Anterior cingulate cortex (tissue), 58 donors: ENCODE measurements around the gene GNAS.
A peak's percentile ranks its signal among the peaks of the same experiment; 100 is the strongest.
"Not testable (repeated sequence)": the region's sequence is repeated elsewhere in the genome, so short reads cannot be mapped to it uniquely, and the experiment has no call there.

Source experiments
- DNase-seq, 58 donors: peaks; one replicate each; lab custom pipeline; 2025; lab: John Stamatoyannopoulos, UW

The GNAS gene

DNA sequence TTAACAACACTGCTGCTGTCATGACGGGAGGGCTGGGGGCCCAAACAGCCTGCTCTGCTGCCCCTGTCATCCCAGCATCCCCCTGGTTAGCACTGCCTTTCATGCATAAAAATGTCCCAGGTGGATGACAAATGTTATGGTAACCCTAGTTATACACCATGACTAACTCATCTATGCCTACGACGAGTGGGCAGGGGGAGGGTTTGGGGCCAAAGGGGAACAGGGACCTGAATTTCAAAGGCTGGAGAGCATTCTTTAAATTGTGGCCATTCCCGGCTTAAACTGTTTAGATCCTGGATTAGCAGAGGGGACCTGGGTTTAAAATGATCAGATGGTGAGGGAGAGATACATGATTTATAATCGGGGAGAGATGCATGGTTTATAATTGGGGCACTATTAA is 26.2 kb upstream of the GNAS start:
- no peak for DNase-seq

DNA sequence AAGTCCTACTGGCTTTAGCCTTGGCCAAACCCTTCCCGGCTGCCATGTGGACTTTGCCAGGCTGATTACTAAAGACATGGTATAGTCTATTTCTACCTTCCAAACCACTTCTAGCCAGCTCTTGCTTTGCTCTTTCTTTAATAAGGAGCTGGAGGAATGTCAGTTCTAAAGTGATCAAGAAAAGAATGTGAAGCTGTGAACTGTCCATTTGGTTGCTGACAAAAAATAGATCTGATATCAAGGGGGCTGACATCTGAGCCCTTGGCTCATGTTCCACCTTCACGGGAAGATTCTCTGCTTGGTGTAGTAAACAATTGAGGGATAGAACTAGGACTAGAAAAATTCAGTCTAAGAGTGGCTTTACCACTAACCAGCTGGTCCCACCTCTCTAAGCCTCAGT is 24.4 kb upstream of the GNAS start:
- no peak for DNase-seq

DNA sequence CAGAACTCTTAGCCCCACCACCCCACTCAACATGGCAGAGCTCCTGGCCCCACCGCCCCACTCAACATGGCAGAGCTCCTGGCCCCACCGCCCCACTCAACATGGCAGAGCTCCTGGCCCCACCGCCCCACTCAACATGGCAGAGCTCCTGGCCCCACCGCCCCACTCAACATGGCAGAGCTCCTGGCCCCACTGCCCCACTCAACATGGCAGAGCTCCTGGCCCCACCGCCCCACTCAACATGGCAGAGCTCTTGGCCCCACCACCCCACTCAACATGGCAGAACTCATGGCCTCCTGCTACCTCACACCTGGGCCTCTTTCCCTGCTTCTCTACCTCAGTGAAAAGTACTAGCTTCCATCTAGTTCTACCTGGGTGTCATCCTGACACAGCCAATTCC is 23.7 kb upstream of the GNAS start:
- not testable (repeated sequence) for DNase-seq

DNA sequence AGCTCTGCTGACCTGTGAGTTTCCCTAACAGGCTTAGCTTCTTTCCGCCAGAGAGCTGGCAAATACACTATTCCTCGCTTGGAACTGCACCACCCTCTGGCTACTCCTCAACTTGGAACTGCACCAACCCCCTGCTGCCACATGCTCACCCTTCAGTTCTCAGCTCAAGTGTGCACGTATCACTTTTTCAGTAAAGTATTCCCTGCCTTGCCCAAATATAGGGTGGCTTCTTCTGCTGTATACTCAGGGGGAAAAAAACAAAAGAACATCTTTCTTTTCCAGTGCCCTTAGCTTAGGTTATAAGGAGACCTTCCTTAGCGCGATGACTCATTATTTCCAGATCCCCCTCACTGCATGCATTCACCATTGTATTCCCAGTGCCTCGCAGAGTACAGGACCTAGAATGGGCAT is 23.0 kb upstream of the GNAS start:
- peak in 27 of 58 donors; percentile 2 to 55 (median 17) for DNase-seq

DNA sequence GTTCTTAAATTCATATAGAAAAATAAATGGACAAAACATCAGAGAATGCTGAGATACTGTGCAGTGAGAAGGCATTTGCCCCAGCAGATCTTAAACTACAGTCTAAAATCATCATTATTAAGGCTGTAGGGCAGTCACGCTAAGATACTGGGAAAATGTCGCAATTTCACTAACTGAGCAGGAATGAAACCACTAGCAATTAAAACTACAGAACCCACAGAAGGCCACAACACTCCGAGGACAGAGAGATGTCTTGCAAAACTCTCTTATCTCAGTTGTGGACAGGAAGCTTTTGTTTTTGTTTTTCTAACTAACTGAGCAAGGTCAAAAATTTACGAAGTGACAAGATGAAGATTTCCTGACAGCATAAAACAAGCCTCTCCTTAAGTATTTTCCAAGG is 20.1 kb upstream of the GNAS start:
- no peak for DNase-seq

DNA sequence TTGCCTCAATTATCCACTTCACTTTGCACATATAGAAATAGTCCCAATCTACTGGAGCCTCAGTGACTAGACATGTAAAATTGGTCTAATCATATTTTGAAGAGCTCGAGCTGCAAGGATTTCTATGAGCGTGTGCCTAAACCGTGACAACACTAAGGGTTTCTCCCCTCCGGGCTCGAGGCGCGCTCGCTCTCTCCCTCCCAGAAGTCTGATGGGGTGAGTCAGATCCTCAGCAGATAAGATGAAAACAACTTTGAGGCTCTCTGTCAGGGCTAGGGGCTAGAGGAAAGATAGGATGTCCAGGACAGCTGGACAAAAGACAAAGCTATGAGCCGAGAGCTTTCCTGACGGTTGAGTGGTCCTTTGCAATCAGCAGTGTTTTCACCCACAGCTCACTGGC is 18.6 kb upstream of the GNAS start:
- no peak for DNase-seq

DNA sequence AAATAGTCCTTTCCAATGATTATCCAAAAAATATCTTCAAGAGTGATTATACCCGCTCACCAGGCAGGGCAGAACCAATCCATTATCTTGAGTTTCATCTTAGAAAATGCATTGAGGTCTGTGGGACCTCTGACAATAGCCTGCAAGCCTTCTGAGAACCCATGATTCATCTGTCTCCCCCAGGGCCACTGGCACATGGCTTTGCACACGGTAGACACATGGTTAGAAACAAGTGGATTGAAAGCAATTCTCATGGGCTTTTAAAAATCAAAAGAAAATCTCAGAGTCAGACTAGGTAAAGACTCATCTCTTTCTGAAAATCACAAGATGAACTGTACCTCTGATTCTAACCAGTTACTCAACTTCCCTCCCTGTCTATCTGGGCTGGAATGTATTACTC is 17.3 kb upstream of the GNAS start:
- DNase-seq = no peak

DNA sequence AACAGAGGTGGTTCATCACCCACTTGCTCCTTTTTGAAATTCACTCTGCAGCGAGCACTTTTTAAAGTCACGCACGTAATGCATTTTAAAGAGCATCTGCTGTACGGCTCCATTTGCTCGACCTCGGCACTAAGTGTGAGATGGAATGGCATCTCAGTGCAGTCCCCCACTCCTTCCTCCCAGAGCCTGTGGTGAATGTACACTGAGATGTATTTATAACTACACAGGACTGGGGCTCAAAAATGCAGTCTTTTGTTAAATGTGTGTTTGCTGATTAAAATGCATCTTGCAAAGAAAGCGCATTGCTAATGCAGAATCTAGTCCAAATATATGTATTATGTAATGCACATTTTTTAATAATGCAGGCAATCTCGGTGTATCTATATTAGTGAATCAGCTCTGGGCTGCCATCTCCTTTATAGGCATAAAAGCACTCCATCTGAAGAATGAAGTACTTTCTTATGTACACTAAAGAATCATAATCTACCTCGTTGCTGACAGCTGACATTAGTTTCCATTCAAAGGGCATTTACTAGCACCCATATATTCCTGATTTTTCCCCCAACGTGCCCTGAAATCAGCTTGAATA is 15.8 kb upstream of the GNAS start:
- DNase-seq = no peak

DNA sequence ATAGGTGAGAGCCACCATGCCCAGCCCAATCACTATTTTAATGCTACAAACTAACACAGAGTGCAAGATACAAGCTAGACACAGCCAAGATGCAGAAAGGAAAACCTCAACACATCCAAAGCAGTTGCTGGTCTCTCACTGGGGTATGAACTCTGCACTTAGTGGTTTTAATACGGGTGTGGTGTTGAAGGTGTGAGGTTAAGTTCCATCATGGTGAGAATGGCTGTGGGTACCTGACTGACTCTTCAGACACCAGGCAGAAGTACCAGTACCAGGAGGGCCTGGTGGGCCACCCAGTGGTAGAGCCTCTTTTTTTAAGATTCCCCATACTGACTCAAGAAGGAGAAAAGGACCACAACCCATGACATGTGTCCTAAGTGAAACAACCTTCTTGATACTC is 14.8 kb upstream of the GNAS start:
- no peak for DNase-seq

DNA sequence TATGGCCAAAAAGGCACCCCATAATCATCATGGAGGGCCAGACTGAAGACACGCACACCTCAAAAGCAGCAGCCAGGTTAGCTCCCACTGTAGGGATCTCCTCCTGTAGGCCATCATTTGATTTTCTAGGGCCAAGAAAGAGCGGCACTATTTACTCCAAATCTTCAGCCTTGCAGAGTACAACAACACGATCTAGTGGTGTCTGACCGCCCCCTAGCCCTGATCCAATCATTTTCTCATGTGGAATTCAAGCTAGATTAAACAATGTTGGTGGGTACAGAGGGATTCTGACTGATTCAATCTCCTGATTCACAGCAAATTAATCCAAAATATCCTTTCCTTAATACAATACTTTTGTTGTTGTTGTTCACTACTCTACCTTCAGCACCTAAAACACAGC is 14.3 kb upstream of the GNAS start:
- DNase-seq = no peak

DNA sequence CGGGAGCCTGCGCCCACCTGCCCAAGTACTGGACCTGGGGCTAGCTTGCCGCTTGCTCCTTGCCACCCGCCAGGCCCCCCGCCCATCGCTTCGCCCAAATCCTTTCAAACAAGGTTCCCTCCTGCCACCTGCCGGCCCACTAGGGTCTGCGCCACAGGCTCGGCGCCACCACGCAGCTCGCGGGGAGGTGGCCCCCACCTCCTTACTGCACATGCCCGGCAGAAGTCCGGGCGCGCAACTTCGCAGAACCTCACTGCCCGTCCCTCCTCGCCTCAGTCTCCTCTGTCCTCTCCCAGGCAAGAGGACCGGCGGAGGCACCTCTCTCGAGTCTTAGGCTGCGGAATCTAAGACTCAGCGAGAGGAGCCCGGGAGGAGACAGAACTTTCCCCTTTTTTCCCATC is 13.0 kb upstream of the GNAS start:
- DNase-seq = peak in 19 of 58 donors; percentile 3 to 51 (median 16)

DNA sequence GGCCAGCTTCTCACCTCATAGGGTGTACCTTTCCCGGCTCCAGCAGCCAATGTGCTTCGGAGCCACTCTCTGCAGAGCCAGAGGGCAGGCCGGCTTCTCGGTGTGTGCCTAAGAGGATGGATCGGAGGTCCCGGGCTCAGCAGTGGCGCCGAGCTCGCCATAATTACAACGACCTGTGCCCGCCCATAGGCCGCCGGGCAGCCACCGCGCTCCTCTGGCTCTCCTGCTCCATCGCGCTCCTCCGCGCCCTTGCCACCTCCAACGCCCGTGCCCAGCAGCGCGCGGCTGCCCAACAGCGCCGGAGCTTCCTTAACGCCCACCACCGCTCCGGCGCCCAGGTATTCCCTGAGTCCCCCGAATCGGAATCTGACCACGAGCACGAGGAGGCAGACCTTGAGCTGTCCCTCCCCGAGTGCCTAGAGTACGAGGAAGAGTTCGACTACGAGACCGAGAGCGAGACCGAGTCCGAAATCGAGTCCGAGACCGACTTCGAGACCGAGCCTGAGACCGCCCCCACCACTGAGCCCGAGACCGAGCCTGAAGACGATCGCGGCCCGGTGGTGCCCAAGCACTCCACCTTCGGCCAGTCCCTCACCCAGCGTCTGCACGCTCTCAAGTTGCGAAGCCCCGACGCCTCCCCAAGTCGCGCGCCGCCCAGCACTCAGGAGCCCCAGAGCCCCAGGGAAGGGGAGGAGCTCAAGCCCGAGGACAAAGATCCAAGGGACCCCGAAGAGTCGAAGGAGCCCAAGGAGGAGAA is 12.3 kb upstream of the GNAS start:
- DNase-seq = no peak

DNA sequence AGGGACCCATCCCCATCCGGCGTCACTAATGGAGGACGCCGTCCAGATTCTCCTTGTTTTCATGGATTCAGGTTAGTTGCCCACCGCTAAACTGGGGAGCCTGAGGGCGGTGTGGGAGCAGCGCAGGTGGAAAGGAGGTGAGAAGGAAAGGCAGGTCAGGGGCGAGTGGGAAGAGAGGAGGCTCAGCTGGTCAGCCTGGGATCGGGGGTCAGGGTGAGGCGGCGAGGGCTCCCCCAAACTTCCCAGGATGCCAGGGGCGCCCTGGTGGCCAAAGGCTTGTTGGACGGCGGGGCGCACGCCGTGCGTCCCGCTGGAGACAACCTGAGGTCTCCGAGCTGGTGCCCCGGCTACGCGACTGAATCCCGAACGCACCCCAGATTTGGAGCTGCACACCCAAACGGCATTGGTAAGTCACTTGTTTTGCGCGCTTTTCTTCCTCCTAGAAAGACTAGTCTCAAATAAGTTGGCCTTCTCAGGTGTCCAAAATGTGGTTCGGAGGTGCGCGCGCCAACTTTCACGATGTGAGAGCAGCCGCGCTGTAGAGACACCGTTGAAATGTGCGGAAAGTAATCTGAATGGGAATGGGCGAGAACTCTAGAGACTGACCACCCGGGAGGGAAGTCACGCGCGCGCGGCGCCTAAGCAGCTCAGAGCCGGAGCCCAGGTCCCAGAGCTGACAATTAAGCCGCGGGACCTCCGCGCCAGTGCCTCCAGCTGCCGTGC is 11.5 kb upstream of the GNAS start:
- no peak for DNase-seq

DNA sequence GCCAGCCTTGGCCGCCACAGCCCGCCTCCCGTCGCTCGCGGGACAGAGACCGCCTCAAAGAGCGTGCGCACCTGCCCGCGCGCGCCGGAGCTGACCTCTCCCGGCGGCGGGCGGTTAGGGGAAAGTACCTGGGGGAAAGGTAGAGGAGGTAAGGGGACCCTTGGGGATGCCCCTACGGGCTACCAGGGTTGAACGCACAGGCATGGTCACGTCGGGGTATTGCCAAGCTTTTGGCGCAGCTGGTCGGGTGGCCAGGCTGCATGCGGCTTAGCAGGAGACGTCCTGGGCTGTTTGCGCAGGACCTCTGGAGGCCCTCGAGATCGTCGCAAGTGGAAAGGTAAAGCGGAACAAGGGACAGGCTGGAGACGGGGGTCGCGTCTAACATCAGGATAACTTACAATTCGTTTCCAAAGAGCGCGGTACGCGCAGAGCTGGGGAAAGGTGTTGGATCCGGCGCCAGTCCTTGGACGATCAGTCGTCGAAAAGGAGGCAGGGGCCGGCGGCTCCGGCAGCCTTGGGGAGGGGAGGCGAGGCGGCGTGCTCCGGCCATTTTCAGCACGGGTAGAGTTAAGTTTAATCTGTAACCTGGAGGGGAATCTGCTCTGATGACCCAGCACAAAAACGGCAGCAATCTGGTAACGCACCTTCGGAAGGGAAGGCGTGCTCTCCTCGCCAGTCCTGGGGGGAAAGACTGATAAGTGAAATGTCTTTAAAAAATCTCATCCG is 10.8 kb upstream of the GNAS start:
- no peak for DNase-seq

DNA sequence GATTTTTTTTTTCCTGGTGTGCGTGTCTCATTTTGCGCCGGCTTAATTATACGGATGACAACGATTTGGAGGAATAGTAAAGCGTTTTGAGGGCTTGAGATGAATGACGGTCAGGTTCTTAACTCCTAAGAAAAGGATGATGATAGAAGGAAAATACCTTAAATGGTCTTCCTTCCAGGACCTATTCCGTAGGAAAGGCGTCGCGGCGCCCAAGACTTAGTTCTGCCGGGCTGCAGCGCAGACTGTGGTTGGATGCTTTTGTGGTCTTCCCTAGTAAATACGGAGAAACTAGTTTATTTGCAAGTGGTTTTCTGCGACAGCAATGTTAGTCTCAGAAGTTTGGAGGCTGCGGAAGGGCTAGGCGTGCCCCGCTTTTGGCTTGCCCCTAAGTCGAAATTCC is 10.2 kb upstream of the GNAS start:
- DNase-seq = no peak

DNA sequence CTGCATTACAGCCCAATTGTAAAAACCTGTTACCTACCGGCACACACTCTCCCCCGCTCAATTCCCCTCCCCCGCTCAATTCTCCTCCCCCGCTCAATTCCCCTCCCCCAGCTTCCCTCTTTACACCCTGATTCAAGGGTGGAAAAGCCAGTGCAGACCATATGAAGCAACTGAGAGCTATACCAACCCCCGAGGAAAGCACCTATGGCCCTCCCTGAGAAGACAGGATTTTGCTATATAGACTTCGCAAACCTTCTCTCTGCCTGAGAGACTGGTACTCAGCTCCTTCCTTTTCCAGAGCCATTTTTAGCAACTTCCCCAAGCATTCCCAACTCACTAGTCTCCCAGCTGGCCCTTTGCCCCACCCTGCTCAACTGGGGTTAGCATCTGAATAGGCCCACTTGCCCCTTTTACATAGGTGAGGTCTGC is 9.4 kb upstream of the GNAS start:
- DNase-seq = no peak

DNA sequence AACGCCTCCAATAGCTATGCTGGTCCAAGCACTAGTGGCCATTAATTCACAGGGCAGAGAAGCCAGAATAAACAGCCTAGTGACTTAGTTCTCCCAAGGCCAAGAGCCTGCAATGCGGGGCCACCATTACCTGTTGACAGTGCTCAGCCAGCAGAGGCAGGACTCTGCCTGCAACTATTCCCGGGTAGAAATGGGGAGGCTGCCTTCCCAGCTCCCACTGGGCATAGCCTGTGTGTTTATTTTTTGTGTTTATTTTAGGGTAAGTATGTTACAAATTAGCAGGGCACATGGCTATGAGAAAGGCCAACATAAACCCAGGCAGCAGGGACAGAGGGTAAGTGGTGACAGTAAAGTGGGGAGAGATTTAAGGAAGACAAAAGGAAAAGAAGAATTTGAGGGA is 6.8 kb upstream of the GNAS start:
- no peak for DNase-seq

DNA sequence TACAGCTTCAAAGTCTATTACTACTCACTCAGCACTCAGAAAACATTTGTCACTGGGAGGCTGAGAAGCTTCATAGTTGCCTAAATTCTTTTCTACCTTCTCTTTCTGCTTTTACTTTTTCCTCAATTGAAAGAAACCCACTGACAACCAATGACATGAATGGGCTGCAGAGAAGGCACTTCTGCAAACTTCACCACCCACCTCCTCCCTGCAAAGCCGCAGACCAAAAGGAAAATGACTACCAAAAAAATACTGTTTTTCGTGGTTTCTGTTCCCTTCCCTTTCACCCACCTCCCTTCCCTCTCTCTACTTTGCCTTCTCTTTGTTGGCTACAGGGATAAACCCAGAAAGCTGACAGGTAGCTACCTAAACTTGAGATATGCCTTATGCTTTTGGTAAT is 5.1 kb upstream of the GNAS start:
- DNase-seq = no peak

DNA sequence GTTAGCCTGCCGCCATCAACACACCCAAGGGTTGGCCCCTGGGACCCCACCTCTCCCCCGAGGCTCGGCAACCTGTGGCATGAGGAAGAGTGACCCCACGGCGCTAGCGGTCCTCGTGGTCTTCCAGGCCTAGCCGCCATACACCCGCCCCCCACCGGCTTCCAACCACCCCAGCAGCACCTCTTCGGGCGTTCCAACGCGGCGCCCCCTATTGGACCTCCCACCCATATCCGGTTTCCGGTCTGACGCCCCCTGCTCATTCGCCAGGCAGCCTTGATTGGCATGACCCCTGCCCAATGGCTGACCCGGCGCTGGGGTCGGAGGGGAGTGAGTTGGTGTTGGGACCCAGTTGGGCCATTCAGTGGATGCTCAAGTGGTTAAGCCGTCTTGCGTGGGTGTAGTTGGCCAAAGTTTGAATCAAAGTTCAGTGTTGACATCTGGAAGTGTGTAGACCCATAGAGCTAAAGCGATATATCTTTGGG is 1.8 kb upstream of the GNAS start, which contains the start of gene GNAS-AS1:
Gene GNAS-AS1, minus strand, starts transcription at position 210 of the 482 bp plus-strand sequence.
- peak in 49 of 58 donors; percentile 4 to 65 (median 37) for DNase-seq

DNA sequence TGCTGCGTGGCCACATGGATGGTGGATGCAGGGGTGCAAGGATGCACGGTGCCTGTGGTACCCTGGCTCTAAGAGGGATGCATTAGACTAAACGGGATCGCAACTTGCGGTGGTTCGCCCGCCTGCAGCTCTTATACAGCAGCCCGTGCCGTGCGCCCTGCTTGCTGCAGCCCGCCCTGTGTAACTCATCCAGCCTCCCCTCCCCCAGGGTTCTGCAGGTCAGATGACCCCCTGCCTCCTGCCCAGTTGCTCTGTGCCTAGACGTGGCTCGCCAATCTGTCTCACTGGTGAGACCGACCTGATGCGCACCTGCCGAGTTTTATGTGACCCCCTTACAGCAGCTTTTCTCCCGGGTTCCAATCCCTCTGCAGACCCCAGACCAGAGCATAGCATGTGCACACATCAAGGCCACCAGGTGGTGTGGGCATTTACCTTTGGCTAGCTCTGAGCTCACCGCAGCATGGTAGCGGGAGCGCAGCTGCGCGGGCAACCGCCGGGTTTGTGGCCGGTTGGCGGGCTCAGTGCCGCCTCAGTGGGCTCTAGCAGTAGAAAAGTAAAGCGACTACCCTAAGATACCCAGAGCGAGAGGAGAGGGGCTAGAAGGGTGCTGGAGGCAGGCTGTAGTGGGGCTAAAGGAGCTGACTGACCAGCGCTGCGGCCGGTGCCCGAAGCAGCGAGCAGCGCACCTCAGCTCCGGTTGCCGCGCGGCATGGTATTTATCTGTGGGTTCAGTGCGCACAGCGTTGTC is 1.1 kb upstream of the GNAS start:
- no peak for DNase-seq
